HG03060 (cell line): ENCODE measurements around the gene MAN2B1.
"Not testable (repeated sequence)": the region's sequence is repeated elsewhere in the genome, so short reads cannot be mapped to it uniquely, and the experiment has no call there.

ENCODE experiments used
- ATAC-seq: cut with Tn5 transposase; IDR thresholded peaks from one replicate; pipeline ENCODE4 v1.9.1; 2021; ENCODE audit warnings: low read depth, moderate number of reproducible peaks; ENCODE audit not compliant: unreplicated experiment

MAN2B1 gene

GRCh38 chr19:12666265-12667048 is at the start of gene MAN2B1, which contains the start of gene WDR83:
Gene MAN2B1, minus strand, starts transcription at chr19:12666742. Its CDS starts 41 bp downstream, at chr19:12666701.
Gene WDR83, plus strand, starts transcription at chr19:12666807. Its CDS starts 2,984 bp downstream, at chr19:12669791.
- no peak for ATAC-seq

- ATAC-seq = no peak
Observed at GRCh38 chr19:12715929-12716328, 49.4 kb upstream of the MAN2B1 start.

GRCh38 chr19:12715102-12715501 is 48.6 kb upstream of the MAN2B1 start:
- no peak for ATAC-seq

- ATAC-seq = not testable (repeated sequence)
Observed at GRCh38 chr19:12713304-12713703, 46.8 kb upstream of the MAN2B1 start.

- not testable (repeated sequence) for ATAC-seq
Observed at GRCh38 chr19:12712077-12712476, 45.5 kb upstream of the MAN2B1 start.

GRCh38 chr19:12711187-12711586 is 44.6 kb upstream of the MAN2B1 start:
- ATAC-seq = no peak

- no peak for ATAC-seq
Observed at GRCh38 chr19:12708641-12709040, 42.1 kb upstream of the MAN2B1 start.

- ATAC-seq = no peak
Observed at GRCh38 chr19:12706332-12706718, 39.8 kb upstream of the MAN2B1 start.

GRCh38 chr19:12705654-12706331 is 39.3 kb upstream of the MAN2B1 start:
- no peak for ATAC-seq

GRCh38 chr19:12705169-12705568 is 38.6 kb upstream of the MAN2B1 start:
- ATAC-seq = no peak

- ATAC-seq = no peak
Observed at GRCh38 chr19:12703046-12703445, 36.5 kb upstream of the MAN2B1 start.

GRCh38 chr19:12701596-12702282 is 35.2 kb upstream of the MAN2B1 start:
- no peak for ATAC-seq

GRCh38 chr19:12698138-12698537 is 31.6 kb upstream of the MAN2B1 start:
- no peak for ATAC-seq

- ATAC-seq = not testable (repeated sequence)
Observed at GRCh38 chr19:12697425-12697824, 30.9 kb upstream of the MAN2B1 start.

GRCh38 chr19:12696366-12697335 is 30.1 kb upstream of the MAN2B1 start, which contains the start of gene FBXW9:
Gene FBXW9, minus strand, starts transcription at chr19:12696631. Its CDS starts 50 bp downstream, at chr19:12696581.
- ATAC-seq = peak; percentile 63

GRCh38 chr19:12695997-12696365 is 29.4 kb upstream of the MAN2B1 start:
- ATAC-seq = no peak

GRCh38 chr19:12695514-12695913 is 29.0 kb upstream of the MAN2B1 start:
- ATAC-seq = no peak

- ATAC-seq = no peak
Observed at GRCh38 chr19:12695096-12695495, 28.6 kb upstream of the MAN2B1 start.

- ATAC-seq = no peak
Observed at GRCh38 chr19:12694641-12695040, 28.1 kb upstream of the MAN2B1 start.

GRCh38 chr19:12692960-12693359 is 26.4 kb upstream of the MAN2B1 start:
- no peak for ATAC-seq
